AG08396 (cell line): Measurements from ENCODE around the gene CACNA2D2.

Experiments
- DNase-seq: peaks from one replicate; pipeline ENCODE4 v3.0.0; 2012; ENCODE audit warnings: low spot score, mixed read lengths

The CACNA2D2 gene

DNA sequence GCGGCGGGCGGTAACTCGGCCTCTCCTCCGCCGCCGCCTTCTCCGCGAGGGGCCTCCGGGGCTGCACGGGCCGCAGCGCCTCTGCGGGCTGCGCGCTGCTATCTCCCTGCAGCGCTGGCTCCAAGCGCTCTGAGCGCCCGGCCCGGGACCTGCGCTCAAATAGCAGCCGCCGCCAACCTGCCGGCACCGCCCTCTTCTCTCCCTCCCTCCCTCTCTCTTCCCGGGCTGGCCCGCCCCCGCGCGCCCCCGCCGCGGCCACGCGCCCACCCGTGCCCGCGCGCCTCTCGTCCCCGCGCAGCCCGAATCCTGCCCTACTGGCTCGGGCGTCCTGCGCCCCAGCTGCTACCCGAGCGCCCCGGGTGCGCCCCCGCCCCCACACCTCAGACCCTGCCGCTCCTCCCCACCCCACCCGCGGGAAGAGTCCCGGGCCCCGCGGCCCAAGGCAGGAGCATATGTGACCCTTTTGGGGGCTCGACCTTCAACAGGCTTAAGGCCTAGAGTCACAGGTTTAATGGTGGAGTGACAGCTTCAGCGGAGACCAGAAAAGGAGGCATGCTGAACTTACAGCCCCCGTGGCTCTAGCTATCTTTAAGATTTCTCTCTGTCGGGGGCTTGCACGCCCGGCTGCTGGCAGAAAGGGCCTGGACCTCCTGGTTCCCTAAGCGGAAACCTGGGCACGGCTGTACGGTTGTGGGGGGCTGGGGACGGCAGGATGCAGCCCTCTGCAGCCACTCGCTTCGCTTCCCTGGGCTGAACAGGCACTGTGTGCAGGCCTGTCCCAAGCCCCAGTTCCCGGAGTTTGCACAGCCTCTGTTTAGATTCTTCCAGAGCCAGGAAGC is at the start of gene CACNA2D2:
TSS of gene CACNA2D2 (minus strand) at position 131 of the 839 bp plus-strand sequence. CDS start 211 bp downstream, outside the sequence.
- DNase-seq, result peak; percentile 44

DNA sequence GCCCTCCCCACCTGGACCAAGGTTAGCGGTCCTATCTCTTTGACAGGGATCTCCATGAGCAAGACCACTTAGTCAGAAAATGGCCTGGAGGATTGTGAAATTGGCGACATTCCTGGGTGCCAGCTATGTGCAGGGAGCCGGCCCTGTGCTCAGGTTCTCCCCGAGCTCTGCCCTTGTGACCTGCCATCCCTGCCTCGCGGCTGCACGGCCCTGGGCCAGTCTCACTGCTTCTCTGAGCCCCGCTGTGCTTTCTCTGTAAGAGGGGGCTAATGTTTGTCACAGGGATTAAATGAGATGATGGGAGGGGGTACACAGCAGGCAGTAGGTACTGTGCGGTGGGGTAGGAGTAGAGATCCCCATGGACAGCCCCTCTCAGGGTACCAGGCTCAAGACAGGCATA is 49.2 kb upstream of the CACNA2D2 start:
- DNase-seq, result no peak

DNA sequence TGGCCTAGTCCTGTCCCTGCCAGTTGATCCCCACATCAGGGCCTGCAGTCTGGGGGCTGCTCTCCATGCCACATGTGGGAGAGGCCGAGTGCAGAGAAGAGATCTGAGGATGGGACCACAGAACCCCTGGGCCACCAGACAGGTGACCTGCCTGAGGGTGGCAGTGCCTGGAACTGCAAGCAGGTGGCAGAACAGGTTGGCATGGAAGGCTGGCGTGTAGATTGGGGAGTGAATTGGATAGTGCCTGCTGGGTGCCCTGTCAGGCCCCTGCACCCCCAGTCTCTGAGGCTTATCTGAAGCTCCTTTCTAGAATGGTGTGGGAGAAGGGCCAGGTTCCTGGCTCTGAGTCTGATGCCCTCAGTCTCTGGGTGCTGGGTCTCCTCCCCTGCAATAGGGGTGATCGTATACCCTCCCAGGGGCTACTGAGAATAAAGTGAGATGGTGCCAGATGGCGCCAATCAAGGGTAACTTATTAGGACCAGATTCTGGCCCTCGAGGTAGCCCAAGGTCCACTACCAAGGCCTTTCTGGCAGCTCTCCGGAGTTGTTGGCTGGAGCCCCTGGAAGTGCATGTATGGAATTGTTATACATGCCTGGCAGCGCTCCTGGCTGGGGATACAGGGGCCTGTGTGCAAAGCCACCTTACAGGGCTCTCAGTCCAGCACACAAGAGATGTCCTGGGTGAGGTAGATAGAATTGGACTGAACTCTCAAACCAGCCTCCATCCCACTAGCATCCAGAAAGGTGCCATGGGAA is 48.4 kb upstream of the CACNA2D2 start:
- no peak for DNase-seq

DNA sequence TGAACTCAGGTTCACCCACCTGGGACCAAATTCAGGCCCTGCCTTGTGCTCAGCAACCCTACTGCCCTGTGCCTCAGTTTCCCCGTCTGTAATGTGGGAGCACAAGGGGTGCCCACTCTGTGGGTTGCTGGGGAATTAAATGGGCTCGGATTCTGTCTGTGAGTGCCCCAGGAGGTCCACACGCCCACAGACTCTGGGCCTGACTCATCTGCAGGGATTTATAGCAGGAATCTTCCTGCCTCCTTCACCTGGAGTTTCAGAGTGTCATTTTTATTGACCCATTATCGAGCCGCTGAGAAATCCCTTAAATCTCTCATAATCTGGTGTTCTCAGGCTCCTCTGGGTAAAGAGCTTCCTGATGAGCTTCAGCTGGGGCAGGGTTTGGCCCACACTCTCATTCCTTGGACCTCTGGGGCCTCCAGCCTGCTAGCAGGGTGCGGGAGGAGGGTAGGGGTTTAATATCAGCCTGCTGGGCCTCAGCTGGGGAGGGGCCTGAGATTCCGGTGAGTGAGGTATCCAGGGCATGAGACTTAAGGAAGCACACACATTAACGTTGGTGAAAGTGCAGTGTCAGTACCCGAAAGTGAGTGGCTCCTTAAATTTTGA is 47.7 kb upstream of the CACNA2D2 start:
- DNase-seq, result no peak

DNA sequence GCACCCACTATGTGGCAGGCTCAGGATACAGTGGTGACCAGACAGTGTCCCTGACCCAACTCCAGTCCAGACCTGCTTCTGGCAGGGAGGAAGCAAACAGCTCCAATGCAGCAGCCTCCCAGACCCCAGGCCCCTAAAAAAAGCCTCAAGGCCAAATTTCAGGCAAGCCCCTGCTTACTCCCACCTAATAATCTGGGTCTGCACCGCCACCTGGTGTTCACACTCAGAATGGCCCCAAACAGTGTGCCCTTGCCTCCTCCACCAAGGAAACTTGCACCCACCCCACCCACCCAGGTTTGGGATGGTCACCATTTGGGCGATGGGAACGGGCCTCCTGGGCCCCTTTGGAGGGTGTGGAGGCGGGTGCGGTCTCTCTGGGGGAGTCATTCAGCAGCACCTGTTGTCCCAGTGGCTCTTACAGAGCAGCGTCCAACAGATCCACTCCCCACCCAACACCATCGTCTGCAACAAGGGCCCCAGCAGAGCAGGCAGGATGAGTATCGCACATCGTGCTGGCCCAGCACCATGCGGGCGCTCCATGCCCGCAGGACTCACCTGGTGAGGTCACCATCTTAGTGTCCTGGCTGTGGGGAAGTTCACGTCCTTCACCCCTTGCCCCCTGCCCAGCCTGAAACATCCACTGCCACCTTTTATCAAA is 46.8 kb upstream of the CACNA2D2 start:
- DNase-seq, result peak; percentile 61

DNA sequence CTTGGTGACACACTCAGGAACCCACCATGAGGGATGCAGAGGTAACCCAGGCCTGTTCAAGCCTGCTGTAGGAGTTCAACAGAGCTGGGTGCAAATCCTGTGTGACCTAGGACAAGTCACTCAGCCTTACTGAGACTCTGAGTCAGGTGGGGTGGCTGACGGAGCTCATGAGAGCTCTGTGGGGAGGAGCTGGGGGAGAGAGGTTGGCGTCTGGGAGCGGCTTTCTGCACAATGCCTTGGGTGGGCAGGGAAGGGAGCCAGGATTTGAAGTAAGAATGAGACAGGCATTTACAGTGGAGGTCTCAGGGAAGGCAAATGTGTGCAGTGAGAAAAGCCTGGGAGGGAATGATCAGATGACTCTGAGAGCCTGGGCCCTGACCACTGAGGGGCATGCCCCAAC is 45.8 kb upstream of the CACNA2D2 start:
- DNase-seq, result no peak

DNA sequence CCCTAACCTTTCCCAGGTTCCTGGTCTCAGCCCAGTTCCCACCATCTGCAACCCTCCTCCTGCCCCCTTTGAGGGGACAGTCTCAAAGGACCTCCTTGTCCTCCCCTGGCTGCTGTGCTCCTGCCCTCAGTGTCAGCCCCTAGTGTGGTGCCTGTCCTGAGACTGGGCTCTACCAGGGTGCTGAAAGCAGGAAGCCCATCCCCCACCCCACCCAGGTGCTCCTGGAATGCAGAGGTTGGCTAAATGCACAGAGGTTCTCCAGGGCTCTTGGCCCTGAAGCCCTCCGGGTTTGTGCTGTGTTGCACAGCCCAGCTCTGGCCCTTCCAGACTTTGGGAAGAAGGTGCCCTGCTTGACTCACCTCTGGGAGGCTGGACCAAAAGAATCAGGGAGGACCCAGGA is 42.3 kb upstream of the CACNA2D2 start:
- DNase-seq, result no peak

DNA sequence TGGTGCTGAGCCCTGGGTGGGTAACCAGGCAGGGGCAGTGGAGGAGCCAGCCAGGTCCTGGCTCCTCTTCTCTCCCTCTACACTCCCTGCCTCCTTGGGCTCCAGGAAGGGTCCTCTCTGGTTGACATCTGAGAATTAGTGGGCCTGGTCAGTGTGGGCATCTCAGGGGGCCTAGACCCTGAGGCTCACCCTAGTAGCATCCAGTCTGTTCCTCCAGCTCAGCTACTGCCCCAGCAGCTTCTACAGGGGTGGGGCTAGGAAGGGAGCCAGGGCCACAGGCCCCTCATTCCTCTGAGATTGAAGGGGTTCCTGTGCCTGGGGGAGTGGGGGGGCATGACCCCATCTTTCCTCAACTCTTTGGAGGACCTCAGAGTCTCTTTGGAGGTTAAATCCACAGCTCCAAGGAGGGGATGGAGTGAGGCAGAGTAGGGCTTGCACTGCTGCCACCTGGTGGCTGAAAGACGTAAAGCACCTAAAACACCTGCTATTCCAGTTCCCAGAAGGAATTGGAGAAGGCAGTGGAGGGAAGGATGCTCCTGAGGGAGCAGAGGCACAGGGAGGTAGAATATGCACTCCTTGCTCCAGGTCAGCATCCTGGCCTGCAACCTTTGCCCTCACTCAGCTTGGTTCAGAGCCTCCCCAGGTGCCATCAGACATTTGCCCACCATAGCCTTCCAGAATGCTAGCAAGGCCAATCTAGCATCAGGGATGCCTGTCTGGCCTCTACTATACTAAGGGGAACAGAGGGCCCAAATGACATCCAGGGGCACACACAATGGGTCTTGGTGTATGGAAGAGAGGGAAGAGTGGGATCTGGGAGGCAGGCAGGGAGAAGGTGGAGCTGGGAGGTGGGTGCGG is 39.0 kb upstream of the CACNA2D2 start:
- peak; percentile 85 for DNase-seq

DNA sequence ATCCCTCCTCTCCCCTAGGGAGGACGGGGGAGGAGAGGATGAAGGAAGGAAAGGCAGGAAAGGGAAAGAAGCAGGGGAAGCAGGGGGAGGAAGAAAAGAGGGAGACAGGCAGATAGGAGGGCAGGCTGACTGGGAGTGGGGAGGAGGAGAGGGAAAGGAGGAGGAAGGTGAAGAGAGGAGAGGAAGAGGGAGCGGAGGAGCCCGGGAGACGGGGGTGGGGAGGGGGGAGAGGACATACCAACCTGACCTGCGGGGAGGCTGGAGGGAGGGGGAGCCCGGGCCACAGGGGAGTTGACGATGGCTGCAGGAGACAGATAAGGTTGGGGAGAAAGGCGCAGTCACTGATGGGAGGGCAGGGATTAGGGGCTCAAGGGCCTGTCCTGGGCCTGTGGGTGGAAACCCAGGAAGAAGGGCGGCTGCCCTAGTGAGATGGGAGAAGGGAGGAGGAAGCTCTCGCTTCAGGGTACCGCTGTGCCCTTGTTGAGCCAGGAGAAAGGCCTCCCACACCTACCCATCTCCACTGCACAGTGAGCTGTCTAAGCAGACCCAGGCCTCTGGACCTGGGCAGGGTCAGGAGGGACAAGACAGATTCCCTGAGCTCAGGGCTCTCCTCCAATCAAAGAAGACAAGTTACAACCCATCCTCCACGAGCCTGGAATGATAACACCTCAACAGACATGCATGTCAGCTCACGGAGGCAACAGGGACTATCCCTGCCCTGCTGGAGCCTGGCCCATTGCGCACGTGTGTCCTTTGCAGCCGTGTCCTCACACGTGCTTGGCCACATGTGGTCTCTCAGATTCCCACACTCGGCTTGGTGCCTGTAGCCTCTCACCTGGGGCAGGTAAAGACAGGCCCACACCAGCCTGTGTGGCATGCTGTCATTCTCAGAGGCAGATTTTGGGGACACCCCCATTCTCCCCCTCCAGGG is 36.2 kb upstream of the CACNA2D2 start:
- DNase-seq, result no peak

DNA sequence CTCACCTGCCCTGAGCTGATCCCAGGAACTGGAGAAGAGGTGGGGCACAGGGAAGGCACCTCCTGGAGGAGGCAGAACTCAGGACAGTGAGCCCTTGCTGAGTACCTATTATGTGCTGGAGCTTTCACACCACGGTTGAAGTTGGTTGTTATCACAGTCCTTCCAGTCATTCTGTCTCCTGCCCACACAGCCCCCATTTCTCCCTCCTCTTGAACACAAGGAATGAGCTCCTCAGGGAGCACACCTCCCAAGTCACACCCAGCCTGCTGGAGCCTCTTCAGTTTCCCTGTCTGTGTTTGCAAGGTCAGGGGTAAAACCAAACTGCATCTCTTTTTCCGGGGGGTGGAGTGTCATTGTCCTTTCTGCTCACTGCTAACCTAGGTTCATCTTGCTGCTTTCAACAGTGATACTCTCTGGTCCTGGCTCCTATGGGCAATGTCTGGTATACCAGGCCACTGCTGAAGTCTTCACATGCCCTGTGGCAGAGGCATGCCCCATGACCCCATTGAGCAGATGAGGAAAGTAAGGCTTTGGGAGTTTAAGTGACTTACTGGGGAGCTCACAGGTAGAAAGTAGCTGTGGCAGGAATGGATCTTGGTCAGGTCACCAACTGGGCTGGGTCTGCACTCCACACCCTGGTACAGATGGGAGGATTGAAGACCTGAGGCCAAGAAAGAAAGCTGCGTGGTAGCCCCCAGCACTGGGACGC is 34.1 kb upstream of the CACNA2D2 start:
- no peak for DNase-seq

DNA sequence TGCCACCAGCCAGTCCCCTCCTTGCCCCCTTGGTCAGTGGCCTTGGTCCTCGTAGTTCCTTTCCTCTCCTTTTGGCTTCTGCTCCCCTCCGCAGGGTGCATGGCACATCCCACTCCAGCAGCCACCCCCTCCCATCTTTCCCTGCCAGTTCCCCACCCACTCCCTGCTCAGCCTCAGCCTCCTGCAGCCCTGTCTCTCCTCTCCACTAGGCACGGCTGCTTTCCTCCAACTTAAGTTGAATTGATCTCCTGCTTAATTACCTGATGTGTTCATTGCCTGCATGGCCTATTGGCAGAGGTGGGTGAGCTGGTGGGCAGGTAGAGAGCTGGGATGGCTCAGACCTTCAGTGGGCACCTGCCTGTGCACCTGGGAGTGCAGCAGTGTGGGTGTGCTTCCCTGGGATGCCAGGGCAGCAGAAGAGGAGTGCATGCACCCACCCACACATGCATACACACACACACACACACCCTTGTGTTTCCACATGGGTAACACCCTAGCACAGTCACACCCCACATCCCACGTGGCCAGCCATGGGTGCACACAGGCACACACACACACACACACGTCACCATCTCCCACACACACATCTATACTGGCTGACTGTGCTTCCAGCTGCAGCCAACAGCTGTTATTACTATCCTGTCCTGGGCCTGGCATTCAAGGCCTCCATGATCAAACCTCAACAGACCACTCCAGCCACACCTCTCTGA is 33.2 kb upstream of the CACNA2D2 start:
- no peak for DNase-seq

DNA sequence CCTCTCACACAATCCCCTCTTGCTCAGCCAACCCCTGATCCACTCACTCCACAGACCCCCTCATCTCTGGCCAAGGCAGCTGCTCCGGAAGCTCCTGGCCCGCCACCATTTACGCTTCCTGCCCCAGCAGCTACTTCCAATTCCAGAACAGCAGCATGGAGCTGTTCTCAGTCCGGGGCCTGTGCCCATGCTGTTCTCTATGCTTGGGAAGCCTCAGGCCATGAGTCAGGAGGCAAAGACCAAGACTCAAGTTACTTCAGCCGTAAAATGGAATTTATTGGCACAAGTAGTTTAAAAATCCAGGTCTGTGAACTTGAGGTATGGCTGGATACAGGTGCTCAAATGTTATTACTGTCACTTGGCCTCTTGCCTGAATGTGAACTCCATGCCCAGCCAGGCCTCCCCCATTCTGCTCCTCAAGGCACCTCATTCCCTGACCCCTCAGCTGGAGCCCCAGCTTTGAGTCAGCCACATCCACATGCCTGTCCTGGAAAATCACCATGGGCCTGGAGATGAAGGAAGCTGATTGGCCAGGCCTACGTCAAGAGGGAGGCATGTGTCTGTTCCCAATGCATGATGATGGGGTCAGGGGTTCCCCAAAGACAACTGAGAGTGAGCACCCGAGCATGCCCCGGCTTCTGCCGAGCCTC is 31.4 kb upstream of the CACNA2D2 start:
- DNase-seq, result no peak

DNA sequence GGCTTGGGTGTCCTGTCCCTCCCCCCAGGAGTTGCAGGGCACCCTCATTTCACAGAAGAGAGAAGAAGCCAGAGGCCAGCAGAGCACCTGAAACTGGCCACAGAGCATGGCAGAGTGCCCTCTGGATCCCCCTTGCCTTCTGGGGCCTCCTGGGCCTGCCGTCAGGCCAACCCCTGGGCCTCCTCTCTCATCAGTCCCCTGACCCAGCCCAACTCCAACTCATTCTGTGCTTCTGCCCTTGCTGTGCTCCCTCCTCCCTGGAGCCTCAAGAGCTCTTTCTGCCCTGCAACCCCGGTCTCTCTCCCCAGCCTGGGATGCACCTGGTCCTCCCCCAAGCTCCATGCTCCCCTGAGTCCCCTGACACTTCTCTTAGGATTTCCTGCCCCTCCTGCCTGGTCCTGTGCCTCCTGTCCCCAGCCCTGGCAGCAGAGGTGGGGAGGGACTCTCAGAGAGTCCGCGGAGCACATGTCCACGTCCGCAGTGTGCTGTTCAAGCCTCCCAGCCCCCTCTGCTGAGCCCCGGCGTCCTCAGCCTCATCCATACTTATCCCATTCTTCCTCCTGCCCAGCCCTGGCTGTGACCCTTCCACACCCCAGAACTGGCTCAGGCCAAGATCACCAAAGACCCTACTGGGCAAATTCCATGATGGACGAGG is 30.5 kb upstream of the CACNA2D2 start:
- no peak for DNase-seq

DNA sequence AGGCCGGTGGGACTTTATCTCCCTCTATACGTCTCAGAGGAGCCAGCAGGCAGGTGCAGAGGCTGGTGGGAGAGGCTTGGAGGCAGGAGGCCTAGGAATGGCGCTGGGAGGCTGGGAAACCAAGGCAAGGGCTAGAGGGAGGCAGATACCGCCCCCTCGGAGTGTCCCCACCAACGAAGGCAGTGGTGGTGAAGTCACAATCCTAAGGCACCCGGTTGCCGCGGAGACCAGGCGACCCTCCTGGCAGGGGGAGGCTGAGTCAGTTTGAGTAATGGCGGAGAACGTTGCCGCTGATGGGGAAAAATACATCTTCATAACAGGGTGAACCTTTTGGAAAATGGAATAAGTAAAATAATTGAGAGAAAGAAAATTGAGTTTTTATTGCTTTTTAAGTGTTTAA is 29.9 kb upstream of the CACNA2D2 start:
- DNase-seq, result no peak

DNA sequence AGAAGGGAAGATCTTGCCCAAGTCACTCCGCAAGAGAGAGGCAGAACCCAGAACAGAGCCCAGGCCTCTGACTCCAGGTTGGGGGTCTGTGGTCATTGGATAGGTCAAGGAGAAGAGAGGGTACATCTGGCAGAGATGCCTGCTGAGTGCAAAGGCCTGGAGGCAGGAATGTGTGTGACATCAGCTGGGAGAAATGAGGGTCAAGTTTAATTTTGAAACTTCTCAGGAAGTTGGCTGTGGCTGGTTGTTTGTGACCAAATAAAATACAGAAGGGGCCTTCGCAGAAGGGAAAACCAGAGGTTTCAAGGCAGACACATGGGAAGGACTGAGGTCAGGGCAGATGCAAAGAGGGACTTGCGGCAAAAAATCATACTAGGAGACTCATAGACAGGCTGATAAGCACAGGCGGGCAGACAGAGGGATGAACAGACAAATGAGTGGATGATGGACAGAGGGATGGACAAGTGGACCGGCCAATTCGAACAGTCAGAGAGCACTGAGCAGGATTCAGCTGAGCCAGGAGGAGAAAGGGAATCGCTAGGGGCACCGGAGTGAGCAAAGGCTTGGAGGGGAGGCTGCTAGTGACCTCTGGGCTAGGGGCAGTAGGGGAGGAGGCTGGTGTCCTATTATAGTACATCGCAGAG is 28.8 kb upstream of the CACNA2D2 start:
- DNase-seq, result no peak

DNA sequence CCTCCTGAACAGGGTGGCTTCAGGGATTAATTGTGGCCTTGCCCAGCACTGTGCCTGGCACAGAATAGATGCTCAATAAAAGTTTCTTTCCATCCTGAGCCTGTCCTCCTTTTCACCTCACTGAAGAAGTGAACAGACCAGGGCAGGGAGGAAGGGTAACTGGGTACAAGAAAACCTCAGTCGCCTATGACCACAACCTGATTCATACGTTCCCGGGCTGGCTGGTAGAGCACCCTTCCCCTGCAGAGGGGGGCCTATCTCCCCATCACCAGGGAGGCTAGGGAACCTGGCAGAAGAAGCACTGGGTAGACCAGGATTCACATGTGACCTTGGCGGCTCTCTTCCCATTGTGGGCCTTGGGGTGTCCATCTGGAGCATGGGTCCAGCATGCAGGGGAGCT is 27.8 kb upstream of the CACNA2D2 start:
- DNase-seq, result no peak
